HG03432 (cell line): ENCODE results near the gene HNRNPC.
"Not testable (repeated sequence)": the region's sequence is repeated elsewhere in the genome, so short reads cannot be mapped to it uniquely, and the experiment has no call there.

ENCODE experiments used
- ATAC-seq: cut with Tn5 transposase; IDR thresholded peaks from one replicate; pipeline ENCODE4 v1.9.1; 2021; ENCODE audit warnings: mild to moderate bottlenecking, moderate library complexity; ENCODE audit not compliant: unreplicated experiment

HNRNPC gene

DNA sequence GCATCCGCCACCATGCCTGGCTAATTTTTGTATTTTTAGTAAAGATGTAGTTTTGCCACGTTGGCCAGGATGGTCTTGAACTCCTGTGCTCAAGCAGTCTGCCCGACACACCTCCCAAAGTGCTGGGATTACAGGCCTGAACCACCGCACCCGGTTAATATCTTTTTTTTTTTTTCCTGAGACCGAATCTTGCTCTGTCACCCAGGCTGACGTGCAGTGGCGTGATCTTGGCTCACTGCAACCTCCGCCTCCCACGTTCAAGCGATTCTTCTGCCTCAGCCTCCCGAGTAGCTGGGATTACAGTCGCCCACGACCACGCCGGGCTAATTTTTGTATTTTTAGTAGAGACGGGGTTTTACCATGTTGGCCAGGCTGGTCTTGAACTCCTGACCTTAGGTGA is 3.4 kb upstream of the HNRNPC start:
- ATAC-seq = not testable (repeated sequence)

DNA sequence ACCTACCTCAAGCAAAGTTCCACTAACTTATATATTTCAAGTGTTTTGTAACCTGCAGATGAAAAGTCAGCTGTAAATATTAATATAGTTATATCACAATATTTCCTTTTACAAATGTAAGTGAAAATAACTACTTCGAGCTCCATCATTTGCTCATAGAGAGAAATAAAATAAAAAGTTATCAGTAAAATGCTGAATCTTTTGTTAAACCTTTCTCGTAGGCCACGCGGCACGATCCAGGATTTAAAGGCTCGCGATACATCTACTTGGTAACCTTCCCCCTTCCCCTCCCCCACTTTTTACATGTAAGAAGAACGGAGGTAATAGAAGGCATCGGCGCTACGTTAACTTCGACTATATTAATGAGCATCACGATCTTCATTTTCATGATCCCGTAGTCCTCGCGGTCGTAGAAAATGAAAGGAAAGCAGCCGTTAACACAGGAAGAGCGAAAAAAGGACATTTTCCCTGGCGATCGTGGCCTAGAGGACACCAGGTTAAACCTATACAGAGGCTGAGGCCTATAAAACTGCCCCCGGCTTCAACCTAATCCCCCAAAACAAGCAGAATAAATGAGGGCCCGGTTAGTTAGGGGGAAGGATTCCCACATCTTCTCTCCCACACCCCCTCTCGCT is 508 bp downstream of the HNRNPC start:
- ATAC-seq = no peak

DNA sequence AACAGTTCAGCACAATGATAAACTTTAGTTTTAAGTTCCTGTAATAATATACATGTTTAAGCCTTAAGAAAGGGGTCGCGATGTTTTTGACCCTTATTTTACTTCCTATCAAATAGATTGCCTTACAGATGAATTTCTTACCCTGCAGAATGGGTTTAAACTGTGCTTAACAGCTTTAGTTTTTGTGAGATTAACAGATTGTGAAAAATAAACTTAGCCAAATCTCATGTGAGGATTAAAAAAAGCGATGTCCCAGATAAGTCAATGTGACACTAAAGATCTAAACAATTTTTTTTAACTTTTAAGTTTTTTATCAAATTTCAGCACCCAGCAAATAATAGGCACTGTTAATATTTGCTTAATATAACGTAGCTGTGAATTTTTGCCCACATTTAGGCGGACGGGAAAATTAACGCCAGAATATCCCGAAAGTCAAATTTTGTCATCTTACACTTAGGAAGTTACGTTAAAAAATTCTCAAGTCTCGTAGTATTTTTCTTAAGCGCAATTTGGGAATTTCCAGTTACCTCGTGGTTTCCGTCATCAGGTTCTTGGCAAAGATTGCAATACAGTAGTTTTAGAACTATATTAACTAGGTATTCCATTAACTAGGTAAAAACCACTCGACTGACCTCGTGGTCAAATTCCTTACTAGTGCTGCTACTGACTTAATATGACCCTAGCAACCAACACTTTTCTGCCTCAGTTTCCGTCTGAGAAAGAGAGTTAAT is 1.2 kb downstream of the HNRNPC start:
- ATAC-seq = no peak

GRCh38 chr14:21267431-21267845 is 1.8 kb downstream of the HNRNPC start:
- ATAC-seq = no peak

DNA sequence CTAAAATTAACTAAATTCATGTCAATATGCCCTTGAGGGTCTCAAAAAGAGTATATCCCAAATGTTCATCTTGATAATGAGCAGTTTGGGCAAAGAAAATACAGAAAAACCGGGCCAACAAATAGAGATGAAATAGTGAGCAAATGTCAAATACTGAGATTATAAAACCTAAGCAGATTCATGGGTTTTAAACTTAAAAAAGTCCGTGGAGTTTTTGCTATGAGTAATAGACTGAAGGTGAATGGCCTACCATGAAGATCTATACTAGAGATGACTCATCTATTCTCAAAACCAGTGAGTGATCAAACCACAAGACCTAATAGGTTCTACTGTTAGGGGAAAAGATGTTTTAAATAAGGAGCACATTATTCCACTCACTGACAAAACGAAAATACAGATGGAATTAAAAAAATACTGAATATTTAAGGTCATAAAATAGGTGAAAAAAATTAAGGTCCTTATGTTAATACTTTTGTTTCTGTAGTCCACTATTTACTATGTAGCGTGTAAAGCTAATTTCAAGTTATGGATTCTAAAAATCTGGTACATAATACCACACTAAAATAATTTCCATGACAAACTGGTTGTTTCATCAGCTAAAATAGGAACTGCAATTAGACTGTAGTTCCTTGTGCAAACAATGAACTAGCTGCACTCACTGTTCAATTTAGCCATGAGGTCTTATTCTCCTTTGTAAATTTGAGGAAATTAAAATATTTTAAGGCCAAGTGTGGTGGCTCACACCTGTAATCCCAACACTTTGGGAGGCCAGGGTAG is 5.0 kb downstream of the HNRNPC start:
- peak; percentile 82 for ATAC-seq

DNA sequence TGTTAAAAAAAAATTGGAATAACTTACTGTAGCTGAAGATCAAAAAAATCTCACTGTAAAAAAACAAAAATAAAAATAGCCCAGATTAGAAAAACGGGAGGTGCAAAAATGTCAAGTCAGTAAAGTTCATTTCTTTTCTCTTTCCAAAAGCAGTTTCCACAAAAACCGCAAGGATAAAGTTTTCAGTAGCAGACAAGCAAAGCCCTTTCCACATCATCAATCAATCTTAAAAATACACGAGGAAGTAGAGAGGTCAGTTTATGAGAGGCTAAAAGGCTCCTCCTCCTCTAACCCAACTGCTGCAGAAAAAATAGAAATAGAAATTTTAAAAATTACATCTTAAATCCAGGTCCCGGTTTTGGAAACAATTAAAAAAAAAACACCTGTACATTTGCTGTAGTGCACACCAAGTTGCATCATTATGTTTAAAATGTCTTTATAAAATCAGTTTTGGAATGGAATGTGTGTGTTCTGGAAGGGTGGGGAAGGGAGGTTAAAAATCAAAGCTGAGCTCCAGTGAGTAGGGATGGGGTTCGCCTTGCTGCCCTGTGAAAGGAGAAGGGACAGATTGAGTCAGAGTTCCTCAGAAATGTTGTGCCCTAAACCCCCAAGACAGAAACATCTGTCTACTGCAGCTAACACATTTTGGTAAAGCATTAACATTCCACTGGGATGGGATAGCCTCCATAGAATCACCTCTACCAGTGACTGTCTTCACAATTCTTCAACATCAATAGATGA is 5.8 kb downstream of the HNRNPC start:
- no peak for ATAC-seq

GRCh38 chr14:21262410-21262809 is 6.8 kb downstream of the HNRNPC start:
- ATAC-seq = no peak

GRCh38 chr14:21261824-21262223 is 7.4 kb downstream of the HNRNPC start:
- ATAC-seq = no peak

GRCh38 chr14:21258889-21259787 is 10.1 kb downstream of the HNRNPC start:
- ATAC-seq = no peak

GRCh38 chr14:21258005-21258888 is 11.0 kb downstream of the HNRNPC start:
- ATAC-seq = no peak

GRCh38 chr14:21257394-21257909 is 11.8 kb downstream of the HNRNPC start:
- ATAC-seq = no peak

GRCh38 chr14:21256539-21257393 is 12.5 kb downstream of the HNRNPC start:
- no peak for ATAC-seq

- not testable (repeated sequence) for ATAC-seq
Measured at GRCh38 chr14:21256102-21256447, 13.2 kb downstream of the HNRNPC start.

DNA sequence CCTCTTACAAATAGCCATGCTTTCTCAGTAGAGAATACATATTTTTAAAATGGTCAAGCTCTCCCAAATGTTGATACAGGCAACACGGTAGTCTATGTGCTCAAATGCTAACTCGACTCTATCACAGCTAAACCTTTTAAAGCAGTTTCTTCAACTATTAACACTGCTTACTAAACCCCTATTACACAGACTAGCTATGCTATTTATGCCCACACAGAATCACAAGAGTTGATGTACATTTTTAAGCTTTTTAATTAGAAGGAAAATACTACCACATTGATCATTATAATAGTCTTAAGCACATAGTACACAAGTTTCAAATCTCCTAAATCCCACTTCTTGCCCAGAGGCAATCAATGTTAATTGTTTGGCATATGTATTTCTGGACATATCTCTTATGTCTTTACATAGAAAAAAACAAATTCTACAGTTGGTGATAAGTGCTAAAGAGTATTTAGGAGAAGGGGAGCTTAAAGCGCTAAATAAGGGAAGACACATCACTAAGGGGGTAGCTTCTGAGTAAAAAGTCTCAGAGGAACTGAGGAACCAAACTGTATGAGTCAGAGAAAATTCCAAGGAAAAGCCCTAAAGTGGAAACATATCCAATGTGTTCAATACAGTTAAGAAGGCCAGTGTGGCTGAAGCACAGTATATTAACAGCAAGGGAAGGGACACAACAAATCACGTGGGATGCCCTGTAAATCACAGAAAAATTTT is 13.7 kb downstream of the HNRNPC start:
- no peak for ATAC-seq

- no peak for ATAC-seq
Measured at GRCh38 chr14:21252149-21252548, 17.1 kb downstream of the HNRNPC start.

GRCh38 chr14:21251215-21251614 is 18.0 kb downstream of the HNRNPC start:
- no peak for ATAC-seq

GRCh38 chr14:21248739-21249411 is 20.4 kb downstream of the HNRNPC start:
- ATAC-seq = no peak
